Trophoblast cell (in vitro differentiated cells and primary cell): ENCODE measurements around the gene SAMD8.
A peak's percentile ranks its signal among the peaks of the same experiment; 100 is the strongest.

Experiments used
- DNase-seq, 2 donors: peaks; one replicate each; pipeline ENCODE4 v3.0.0-alpha.2; 2016
- H2AFZ ChIP-seq: 2 replicates; pipeline ENCODE4 v1.6.1; 2013; ENCODE audit warnings: low read length, moderate library complexity, mild to moderate bottlenecking; ENCODE audit not compliant: insufficient read depth, poor library complexity
- H2AK5ac ChIP-seq: 2 replicates; pipeline ENCODE4 v1.6.1; 2013; ENCODE audit warnings: mild to moderate bottlenecking, low read length
- H2BK120ac ChIP-seq: 2 replicates; pipeline ENCODE4 v1.6.1; 2013; ENCODE audit warnings: low read length, mild to moderate bottlenecking, moderate library complexity; ENCODE audit not compliant: insufficient read depth, poor library complexity
- H2BK12ac ChIP-seq: 2 replicates; pipeline ENCODE4 v1.6.1; 2013; ENCODE audit warnings: mild to moderate bottlenecking, low read length, moderate library complexity
- H2BK5ac ChIP-seq: 2 replicates; pipeline ENCODE4 v1.6.1; 2013; ENCODE audit warnings: low read length, low read depth, moderate library complexity, mild to moderate bottlenecking; ENCODE audit not compliant: poor library complexity
- H3K14ac ChIP-seq: 2 replicates; pipeline ENCODE4 v1.6.1; 2013; ENCODE audit warnings: mild to moderate bottlenecking, low read length
- H3K18ac ChIP-seq: 2 replicates; pipeline ENCODE4 v1.6.1; 2013; ENCODE audit warnings: mild to moderate bottlenecking, low read length
- H3K23ac ChIP-seq: 2 replicates; pipeline ENCODE4 v1.6.1; 2013; ENCODE audit warnings: low read length
- H3K27ac ChIP-seq: 2 replicates; pipeline ENCODE4 v1.5.1; 2013; ENCODE audit warnings: low read depth, mild to moderate bottlenecking, inconsistent platforms, low read length, moderate library complexity
- H3K27me3 ChIP-seq: 2 replicates; pipeline ENCODE4 v1.6.1; 2013; ENCODE audit warnings: inconsistent platforms, mild to moderate bottlenecking, low read length, moderate library complexity; ENCODE audit not compliant: insufficient read depth
- H3K36me3 ChIP-seq, 2 experiments: 1 replicate in 1 of 2; 2 replicates in 1 of 2; pipeline ENCODE4 v1.6.1; 2013; ENCODE audit warnings: low read length in 2 of 2, mild to moderate bottlenecking in 2 of 2, moderate library complexity in 1 of 2; ENCODE audit not compliant: insufficient read depth in 2 of 2, control insufficient read depth in 1 of 2
- H3K4ac ChIP-seq: 2 replicates; pipeline ENCODE4 v1.6.1; 2013; ENCODE audit warnings: low read depth, mild to moderate bottlenecking, low read length, moderate library complexity
- H3K4me1 ChIP-seq, 2 experiments: 1 replicate in 1 of 2; 2 replicates in 1 of 2; pipeline ENCODE4 v1.6.1; 2013; ENCODE audit warnings: low read length in 2 of 2, mild to moderate bottlenecking in 2 of 2, moderate library complexity in 1 of 2; ENCODE audit not compliant: insufficient read depth in 2 of 2, control insufficient read depth in 1 of 2
- H3K4me2 ChIP-seq: 2 replicates; pipeline ENCODE4 v1.6.1; 2013; ENCODE audit warnings: inconsistent platforms, mild to moderate bottlenecking, low read length, moderate library complexity
- H3K4me3 ChIP-seq: 2 replicates; pipeline ENCODE4 v1.5.1; 2013; ENCODE audit warnings: mild to moderate bottlenecking, low read depth, low read length, inconsistent platforms
- H3K79me1 ChIP-seq: one replicate; pipeline ENCODE4 v1.6.1; 2013; ENCODE audit warnings: low read length
- H3K79me2 ChIP-seq: 2 replicates; pipeline ENCODE4 v1.6.1; 2013; ENCODE audit warnings: low read length, mild to moderate bottlenecking; ENCODE audit not compliant: control insufficient read depth, insufficient read depth, poor library complexity
- H3K9ac ChIP-seq: 2 replicates; pipeline ENCODE4 v1.6.1; 2013; ENCODE audit warnings: mild to moderate bottlenecking, low read length
- H3K9me3 ChIP-seq: 2 replicates; pipeline ENCODE4 v1.6.1; 2013; ENCODE audit warnings: low read depth, mild to moderate bottlenecking, control low read depth, inconsistent platforms, low read length; ENCODE audit not compliant: insufficient read depth
- H4K12ac ChIP-seq: 2 replicates; pipeline ENCODE4 v1.6.1; 2013; ENCODE audit warnings: low read depth, mild to moderate bottlenecking, low read length, moderate library complexity
- H4K8ac ChIP-seq: 2 replicates; pipeline ENCODE4 v1.6.1; 2013; ENCODE audit warnings: low read depth, mild to moderate bottlenecking, low read length, moderate library complexity
- H4K91ac ChIP-seq: one replicate; pipeline ENCODE4 v1.6.1; 2013; ENCODE audit warnings: low read depth, mild to moderate bottlenecking, low read length, moderate library complexity
- WGBS: extraction: QIAGEN DNeasy Blood & Tissue Kit; methylation state at CpG from one replicate; pipeline ENCODE4 v1.1.7; 2013; ENCODE audit warnings: missing lambda C conversion rate; ENCODE audit not compliant: insufficient read length, insufficient coverage; ENCODE audit errors: extremely low coverage; 5-methylcytosine and 5-hydroxymethylcytosine counted together

The SAMD8 gene

GRCh38 chr10:75146780-75147179 lies 35.3 kb downstream of the SAMD8 start:
- H3K18ac ChIP-seq, result no peak overlapping the region
- DNase-seq, result no peak
- no peaks in the 10 kb centered on the region for H3K79me1 ChIP-seq
- no peak overlapping the region for H4K8ac ChIP-seq
- no peak overlapping the region for H2BK12ac ChIP-seq
- no peak overlapping the region for H2AK5ac ChIP-seq
- no peak overlapping the region for H2BK5ac ChIP-seq
- H3K9ac ChIP-seq, result no peak overlapping the region
- H3K9me3 ChIP-seq, result no peaks in the 10 kb centered on the region
- no peak overlapping the region for H4K91ac ChIP-seq
- no peak overlapping the region for H3K4me2 ChIP-seq
- no peak overlapping the region for H3K23ac ChIP-seq
- H3K4me3 ChIP-seq, result no peak overlapping the region
- no peak overlapping the region for H3K14ac ChIP-seq
- peaks cover 2 to 5% of the 10 kb centered on the region in 2 experiments for H3K36me3 ChIP-seq
- no peaks in the 10 kb centered on the region for H3K4me1 ChIP-seq
- WGBS, result no CpG with 5 or more reads among the region's 2 CpGs
- H4K12ac ChIP-seq, result no peak overlapping the region
- no peak overlapping the region for H2BK120ac ChIP-seq
- no peak overlapping the region for H3K27ac ChIP-seq
- H2AFZ ChIP-seq, result no peak overlapping the region
- H3K27me3 ChIP-seq, result no peaks in the 10 kb centered on the region
- H3K79me2 ChIP-seq, result peaks cover 7% of the 10 kb centered on the region
- H3K4ac ChIP-seq, result no peak overlapping the region

GRCh38 chr10:75150656-75151055 lies 39.2 kb downstream of the SAMD8 start:
- Histone ChIP-seq H3K4ac (no peak overlapping the region), H2AK5ac (no peak overlapping the region), H3K18ac (no peak overlapping the region), H3K4me3 (no peak overlapping the region), H2BK120ac (no peak overlapping the region), H3K27me3 (no peaks in the 10 kb centered on the region), H4K12ac (no peak overlapping the region), H4K8ac (no peak overlapping the region), H3K23ac (no peak overlapping the region), H2BK12ac (no peak overlapping the region), H3K79me1 (no peaks in the 10 kb centered on the region), H3K79me2 (peaks cover 4% of the 10 kb centered on the region), H3K4me1 (no peaks in the 10 kb centered on the region), H3K9ac (no peak overlapping the region), H3K36me3 (peaks cover 4 to 7% of the 10 kb centered on the region in 2 experiments), H3K9me3 (no peaks in the 10 kb centered on the region), H3K4me2 (no peak overlapping the region), H4K91ac (no peak overlapping the region), H2BK5ac (no peak overlapping the region), H3K27ac (no peak overlapping the region), H3K14ac (no peak overlapping the region), H2AFZ (no peak overlapping the region)
- WGBS, result no CpG with 5 or more reads among the region's 5 CpGs
- no peak for DNase-seq

- DNase-seq, result peak in 1 of 2 donors; percentile 16
- no peak overlapping the region for H2BK5ac ChIP-seq
- H3K4me1 ChIP-seq, result no peaks in the 10 kb centered on the region
- no peaks in the 10 kb centered on the region for H3K79me1 ChIP-seq
- no peak overlapping the region for H3K14ac ChIP-seq
- no peak overlapping the region for H2BK120ac ChIP-seq
- no peak overlapping the region for H3K23ac ChIP-seq
- no peak overlapping the region for H3K27ac ChIP-seq
- no peak overlapping the region for H3K4me3 ChIP-seq
- no peak overlapping the region for H4K91ac ChIP-seq
- no peak overlapping the region for H2AFZ ChIP-seq
- H2BK12ac ChIP-seq, result no peak overlapping the region
- no peak overlapping the region for H3K18ac ChIP-seq
- no peaks in the 10 kb centered on the region for H3K9me3 ChIP-seq
- WGBS, result no CpG with 5 or more reads among the region's 4 CpGs
- no peak overlapping the region for H3K4ac ChIP-seq
- H4K8ac ChIP-seq, result no peak overlapping the region
- H2AK5ac ChIP-seq, result no peak overlapping the region
- H3K79me2 ChIP-seq, result no peaks in the 10 kb centered on the region
- no peaks in the 10 kb centered on the region for H3K27me3 ChIP-seq
- H3K4me2 ChIP-seq, result no peak overlapping the region
- no peak overlapping the region for H4K12ac ChIP-seq
- H3K9ac ChIP-seq, result no peak overlapping the region
- peaks cover 0 to 2% of the 10 kb centered on the region in 2 experiments for H3K36me3 ChIP-seq
These were observed 48.1 kb downstream of the SAMD8 start for GRCh38 chr10:75159519-75159918.

GRCh38 chr10:75165684-75166622 lies 54.5 kb downstream of the SAMD8 start:
- no peaks in the 10 kb centered on the region for H3K9me3 ChIP-seq

More at GRCh38 chr10:75165684-75166622, 54.5 kb downstream of the SAMD8 start:
- no CpG with 5 or more reads among the region's 2 CpGs for WGBS
- H4K8ac ChIP-seq, result no peak overlapping the region
- H3K18ac ChIP-seq, result no peak overlapping the region
- no peaks in the 10 kb centered on the region for H3K27me3 ChIP-seq
- no peak overlapping the region for H2AFZ ChIP-seq
- no peak overlapping the region for H2BK5ac ChIP-seq
- no peaks in the 10 kb centered on the region for H3K4me1 ChIP-seq
- DNase-seq, result no peak
- H3K4me2 ChIP-seq, result no peak overlapping the region
- H4K91ac ChIP-seq, result no peak overlapping the region
- H3K79me2 ChIP-seq, result no peaks in the 10 kb centered on the region
- H2BK12ac ChIP-seq, result no peak overlapping the region
- H3K4me3 ChIP-seq, result no peak overlapping the region
- H4K12ac ChIP-seq, result no peak overlapping the region
- no peak overlapping the region for H3K23ac ChIP-seq
- H3K14ac ChIP-seq, result no peak overlapping the region
- no peak overlapping the region for H3K9ac ChIP-seq
- H2AK5ac ChIP-seq, result no peak overlapping the region
- no peak overlapping the region for H3K27ac ChIP-seq
- peaks cover 2 to 8% of the 10 kb centered on the region in 2 experiments for H3K36me3 ChIP-seq
- H2BK120ac ChIP-seq, result no peak overlapping the region
- no peaks in the 10 kb centered on the region for H3K79me1 ChIP-seq
- no peak overlapping the region for H3K4ac ChIP-seq
